ENCODE results near the gene HTR3C. TPM values are rescaled to one million over a fixed set of nuclear protein-coding genes. Genes with fewer than 3 reads are reported as not detected.
"Not testable (repeated sequence)": the region's sequence is repeated elsewhere in the genome, so short reads cannot be mapped to it uniquely, and the experiment has no call there.

Gene HTR3C
- 1 to 10 TPM in 2 of 6 donors, under 1 TPM in 2, not detected in 2; 0.23 to 2.4 (median 1.5) TPM for total RNA-seq

- DNase-seq (no peak), ATAC-seq (ENCODE audit: low FRiP score in 2 of 2) (no peak)
- no peak within 1 kb of the TSS for H3K27ac ChIP-seq
- H3K36me3 ChIP-seq, result no peaks in the 10 kb centered on the region
- no peaks in the 10 kb centered on the region for H3K9me3 ChIP-seq
- no peaks in the 10 kb centered on the region for H3K4me1 ChIP-seq
- no peaks in the 10 kb centered on the region for H3K27me3 ChIP-seq
- peak within 1 kb of the TSS in 1 of 4 donors; percentile 10 for H3K4me3 ChIP-seq
- 61 to 74% methylated on average over 4 of the region's 4 CpGs for WGBS, 2 donors
- no peak for TF ChIP-seq CTCF (IDR thresholded peaks at IDR 0.05)
- TF ChIP-seq POLR2AphosphoS5 (IDR thresholded peaks at IDR 0.05), result no peak
- TF ChIP-seq POLR2A (IDR thresholded peaks at IDR 0.05), result no peak
- TF ChIP-seq EP300 (IDR thresholded peaks at IDR 0.05), result no peak
Observed at GRCh38 chr3:184052767-184053166, at the start of gene HTR3C. HTR3C (plus strand) TSS chr3:184053047; CDS start chr3:184053081, 34 bp downstream.

GRCh38 chr3:184003187-184003967 lies 49.5 kb upstream of the HTR3C start:
- Histone ChIP-seq H3K36me3 (peaks cover 0 to 9% (median 0%) of the 10 kb centered on the region in 4 donors), H3K4me3 (no peak overlapping the region), H3K4me1 (peaks cover 6 to 34% (median 18%) of the 10 kb centered on the region in 4 donors), H3K27ac (peak overlapping the region in 1 of 4 donors; percentile 29), H3K27me3 (no peaks in the 10 kb centered on the region), H3K9me3 (no peaks in the 10 kb centered on the region)
- WGBS, 2 donors, result 78 to 83% methylated on average over 5 of the region's 5 CpGs
- ATAC-seq (ENCODE audit: low FRiP score in 2 of 2), result no peak
- no peak for TF ChIP-seq POLR2AphosphoS5 (IDR thresholded peaks at IDR 0.05)
- TF ChIP-seq EP300 (IDR thresholded peaks at IDR 0.05), result no peak
- TF ChIP-seq CTCF (IDR thresholded peaks at IDR 0.05), result no peak
- no peak for TF ChIP-seq POLR2A (IDR thresholded peaks at IDR 0.05)
- DNase-seq, result no peak

- peaks cover 0 to 18% (median 0%) of the 10 kb centered on the region in 4 donors for H3K36me3 ChIP-seq
- no peak overlapping the region for H3K4me3 ChIP-seq
- peaks cover 6 to 36% (median 18%) of the 10 kb centered on the region in 4 donors for H3K4me1 ChIP-seq
- 78 to 80% methylated on average over 2 of the region's 2 CpGs for WGBS, 2 donors
- peak in 1 of 4 donors; percentile 21 for TF ChIP-seq EP300 (IDR thresholded peaks at IDR 0.05)
- TF ChIP-seq CTCF (IDR thresholded peaks at IDR 0.05), result no peak
- TF ChIP-seq POLR2A (IDR thresholded peaks at IDR 0.05), result no peak
- TF ChIP-seq POLR2AphosphoS5 (IDR thresholded peaks at IDR 0.05), result no peak
- DNase-seq (peak in 1 of 2 donors; percentile 36), ATAC-seq (ENCODE audit: low FRiP score in 2 of 2) (peak in 1 of 2 donors; percentile 67)
- H3K9me3 ChIP-seq, result no peaks in the 10 kb centered on the region
- H3K27ac ChIP-seq, result peak overlapping the region in 2 of 4 donors; percentile 16 to 42
- H3K27me3 ChIP-seq, result no peaks in the 10 kb centered on the region
Observed at GRCh38 chr3:184004476-184004875, 48.4 kb upstream of the HTR3C start.

- Histone ChIP-seq H3K27ac (peak overlapping the region; percentile 42 to 69 (median 50)), H3K4me3 (peak overlapping the region in 3 of 4 donors; percentile 17 to 34 (median 33)), H3K27me3 (no peaks in the 10 kb centered on the region), H3K9me3 (no peaks in the 10 kb centered on the region), H3K4me1 (peaks cover 6 to 36% (median 18%) of the 10 kb centered on the region in 4 donors), H3K36me3 (peaks cover 0 to 9% (median under 1%) of the 10 kb centered on the region in 4 donors)
- peak in 1 of 2 donors; percentile 92 for DNase-seq
- peak; percentile 77 to 89 for ATAC-seq (ENCODE audit: low FRiP score in 2 of 2)
- TF ChIP-seq EP300 (IDR thresholded peaks at IDR 0.05), result no peak
- peak in 1 of 4 donors; percentile 59 for TF ChIP-seq POLR2A (IDR thresholded peaks at IDR 0.05)
- TF ChIP-seq POLR2AphosphoS5 (IDR thresholded peaks at IDR 0.05), result no peak
- TF ChIP-seq CTCF (IDR thresholded peaks at IDR 0.05), result no peak
- 11 to 17% methylated on average over 11 of the region's 11 CpGs for WGBS, 2 donors
Observed at GRCh38 chr3:184005941-184006507, 46.8 kb upstream of the HTR3C start.

- peaks cover 6 to 36% (median 18%) of the 10 kb centered on the region in 4 donors for H3K4me1 ChIP-seq
- DNase-seq; H3K4me3 ChIP-seq; H3K27me3 ChIP-seq; H3K9me3 ChIP-seq; ATAC-seq (ENCODE audit: low FRiP score in 2 of 2): not testable (repeated sequence)
- peak overlapping the region in 2 of 4 donors; percentile 13 to 40 for H3K27ac ChIP-seq
- WGBS, 2 donors, result 77 to 84% methylated on average over 11 of the region's 11 CpGs
- H3K36me3 ChIP-seq, result peaks cover 0 to 13% (median 4%) of the 10 kb centered on the region in 4 donors
Observed at GRCh38 chr3:184007143-184007813, 45.6 kb upstream of the HTR3C start.
